NCI-H446 treated with DMSO at 0.1 percent for 48 hours (cell line): Measurements from ENCODE around the gene TENT5C.

ENCODE experiments used
- DNase-seq: peaks from one replicate; lab custom pipeline; 2025; lab: John Stamatoyannopoulos, UW

Gene TENT5C

DNA sequence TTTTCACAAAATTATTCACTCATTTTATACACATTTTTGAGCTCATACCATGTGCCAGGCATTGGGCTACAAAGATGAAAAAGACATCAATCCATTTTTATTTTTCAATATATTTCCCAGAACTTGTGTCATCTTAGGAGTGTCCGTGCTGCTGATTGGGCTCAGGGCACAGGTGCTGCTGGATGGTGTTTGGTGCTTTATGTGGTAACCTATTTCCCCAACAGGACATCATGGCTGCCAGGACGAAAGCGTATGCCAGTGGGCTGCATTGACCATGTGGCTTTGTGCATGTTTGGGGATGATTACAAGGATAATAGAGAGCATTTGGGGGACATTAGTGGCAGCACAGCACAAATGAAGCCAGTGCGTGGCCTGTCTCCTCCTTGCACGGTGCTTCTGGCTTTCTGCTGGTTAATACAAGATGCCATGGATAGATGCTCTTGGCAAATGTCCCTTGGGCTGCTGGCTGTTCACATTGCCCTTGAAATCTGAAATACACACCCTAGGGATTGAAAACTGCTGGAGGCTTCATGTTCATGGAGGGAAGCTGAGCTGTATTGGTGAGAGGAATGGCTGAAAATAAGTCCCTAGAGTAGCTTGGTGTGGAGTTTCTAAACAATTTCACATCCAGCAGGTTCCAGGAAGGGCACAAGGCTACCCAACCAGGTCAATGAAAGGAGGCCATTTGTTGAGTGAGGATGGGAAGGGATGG, 52.3 kb downstream of the TENT5C start:
- no peak for DNase-seq

DNA sequence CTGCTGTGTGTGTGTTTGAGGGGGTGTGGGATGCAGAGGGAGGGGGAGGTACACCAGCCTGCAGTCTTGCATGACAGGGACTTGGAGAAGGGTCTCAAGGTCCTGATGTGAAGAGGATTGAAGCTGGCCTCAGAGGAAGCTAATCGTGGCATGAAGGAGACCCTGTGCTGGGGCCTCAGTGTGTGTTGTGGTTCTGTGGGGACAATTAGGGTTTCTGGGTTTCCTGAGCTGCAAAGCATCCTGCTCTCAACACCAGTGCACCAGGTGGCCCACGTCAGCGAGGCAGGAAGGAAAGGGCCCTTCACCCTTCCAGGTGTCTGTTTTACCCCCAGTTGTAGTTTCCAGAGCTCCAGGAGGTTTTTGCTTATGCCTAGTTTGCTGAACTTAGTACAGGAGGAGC, 52.8 kb downstream of the TENT5C start:
- DNase-seq, result no peak

DNA sequence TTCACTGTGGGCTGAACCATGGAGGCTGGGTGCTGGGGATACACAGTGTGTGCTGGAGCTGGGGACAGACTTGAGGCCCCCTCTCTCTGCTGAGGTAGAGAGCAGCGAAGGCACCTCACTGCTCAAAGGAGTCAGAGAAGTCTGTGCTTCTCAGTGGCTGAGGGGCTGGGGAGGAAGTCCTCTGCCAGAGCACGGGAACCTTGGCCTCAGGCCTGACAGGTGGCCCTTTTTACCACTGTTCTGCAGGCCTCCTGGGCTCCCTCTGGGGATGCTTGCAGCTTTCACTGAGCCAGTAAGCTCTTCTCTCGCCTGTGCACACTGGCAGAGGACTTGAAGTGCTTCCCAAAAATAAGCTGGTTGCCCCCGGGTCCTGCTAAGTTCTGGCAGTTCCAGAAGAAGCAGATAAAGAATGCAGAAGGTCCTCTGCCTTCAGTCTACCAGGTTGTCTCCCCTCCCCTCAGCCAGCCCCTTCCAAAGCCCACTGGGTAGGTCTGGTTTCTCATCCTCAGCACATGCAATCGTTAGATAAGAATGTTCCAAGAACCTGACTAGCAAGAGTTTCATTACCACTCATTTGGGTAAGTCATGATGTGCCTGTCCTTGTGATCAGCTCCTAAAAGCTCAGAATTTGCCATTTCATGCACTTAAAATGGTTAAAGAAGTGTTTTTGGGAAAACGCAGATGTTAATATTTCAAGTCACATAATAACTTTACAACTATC, 53.9 kb downstream of the TENT5C start:
- DNase-seq, result no peak

DNA sequence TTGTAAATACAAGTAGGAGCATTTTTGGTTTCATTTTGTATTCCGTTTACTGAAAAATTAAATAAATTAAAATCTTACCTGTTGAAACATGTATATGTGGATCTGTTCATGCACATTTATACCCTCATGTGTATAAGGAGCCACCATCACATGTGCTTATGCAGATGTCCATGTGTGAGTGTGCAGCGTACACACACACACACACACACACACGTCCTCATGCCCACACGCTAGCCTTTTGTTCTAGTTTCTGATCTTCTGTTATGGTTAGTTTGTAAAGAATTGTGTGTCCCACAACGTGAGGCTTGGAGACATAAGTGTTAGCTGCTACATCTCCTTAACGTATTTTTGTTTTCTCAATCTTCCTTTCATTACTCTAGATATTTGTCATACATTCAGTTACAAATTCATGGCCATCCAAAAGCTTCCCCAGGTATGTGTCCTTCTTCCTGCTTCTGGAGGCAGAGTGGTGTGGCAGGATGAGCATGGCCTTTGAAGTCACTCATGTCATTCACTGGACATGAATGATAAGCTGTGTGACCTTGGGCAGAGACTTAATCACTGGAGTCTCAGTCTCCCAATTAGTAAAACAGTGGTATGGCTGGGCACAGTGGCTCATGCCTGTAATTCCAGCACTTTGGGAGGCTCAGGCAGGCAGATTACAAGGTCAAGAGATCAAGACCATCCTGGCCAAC, 54.6 kb downstream of the TENT5C start:
- no peak for DNase-seq

DNA sequence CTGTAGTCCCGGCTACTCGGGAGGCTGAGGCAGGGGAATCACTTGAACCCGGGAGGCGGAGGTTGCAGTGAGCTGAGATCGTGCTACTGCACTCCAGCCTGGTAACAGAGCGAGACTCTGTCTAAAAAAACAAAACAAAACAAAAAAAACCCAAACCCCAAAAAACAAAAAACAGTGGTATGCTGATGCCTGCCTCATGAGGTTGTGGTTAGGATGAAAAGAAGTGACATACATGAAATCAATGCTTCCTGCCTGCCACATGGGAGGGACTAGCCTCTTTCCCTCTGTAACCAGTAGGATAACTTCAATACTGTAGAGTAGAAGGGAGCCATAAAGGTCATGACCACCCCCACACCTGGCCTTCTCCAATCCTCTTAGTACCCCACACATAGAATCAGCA, 55.2 kb downstream of the TENT5C start:
- no peak for DNase-seq

DNA sequence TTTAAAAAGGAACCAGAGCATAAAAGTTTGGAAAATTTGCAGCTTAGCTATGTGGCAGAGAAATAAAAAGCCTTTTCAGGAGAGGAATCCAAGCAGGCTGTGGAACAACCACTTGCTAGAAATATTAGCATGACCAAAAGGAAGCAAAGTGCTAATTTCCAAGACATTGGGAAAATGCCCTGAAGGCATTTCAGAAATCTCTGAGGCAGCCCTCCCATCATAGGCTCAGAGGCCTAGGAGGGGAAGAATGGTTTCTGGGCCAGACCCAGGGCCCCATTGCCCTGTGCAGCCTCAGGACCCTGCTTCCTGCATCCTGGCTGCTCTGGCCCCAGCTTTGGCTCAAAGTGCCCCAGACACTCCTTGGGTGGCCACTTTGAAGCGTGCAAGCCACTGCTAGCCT, 56.8 kb downstream of the TENT5C start:
- DNase-seq, result no peak

DNA sequence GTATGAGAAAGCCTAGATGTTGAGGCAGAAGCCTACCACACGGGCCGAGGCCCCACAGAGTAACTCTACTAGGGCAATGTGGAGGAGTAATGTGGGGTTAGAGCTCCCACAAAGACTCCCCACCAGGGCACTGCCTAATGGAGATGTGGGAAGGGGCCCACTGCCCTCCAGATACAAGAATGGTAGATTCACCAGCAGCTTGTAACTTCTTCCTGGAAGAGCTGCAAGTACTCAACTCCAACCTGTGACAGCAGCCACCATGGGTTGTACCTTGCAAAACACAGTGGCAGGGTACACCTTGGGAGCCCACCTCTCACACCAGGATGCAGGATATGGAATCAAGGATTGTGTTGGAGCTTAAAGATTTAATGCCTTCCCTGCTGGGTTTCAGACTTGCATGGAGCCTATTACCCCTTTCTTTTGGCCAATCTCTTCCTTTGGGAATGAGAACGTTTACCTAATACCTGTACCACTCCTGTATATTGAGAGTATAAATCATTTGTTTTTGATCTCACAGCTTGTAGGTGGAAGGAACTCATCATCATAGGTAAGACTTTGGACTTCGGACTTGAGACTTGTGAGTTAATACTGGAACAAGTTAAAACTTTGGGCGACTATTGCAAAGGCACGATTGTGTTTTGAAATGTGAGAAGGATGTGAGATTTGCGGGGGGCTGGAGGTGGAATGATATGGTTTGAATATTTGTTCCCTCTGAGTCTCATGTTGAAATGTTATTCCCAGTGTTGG, 57.5 kb downstream of the TENT5C start:
- DNase-seq, result no peak

DNA sequence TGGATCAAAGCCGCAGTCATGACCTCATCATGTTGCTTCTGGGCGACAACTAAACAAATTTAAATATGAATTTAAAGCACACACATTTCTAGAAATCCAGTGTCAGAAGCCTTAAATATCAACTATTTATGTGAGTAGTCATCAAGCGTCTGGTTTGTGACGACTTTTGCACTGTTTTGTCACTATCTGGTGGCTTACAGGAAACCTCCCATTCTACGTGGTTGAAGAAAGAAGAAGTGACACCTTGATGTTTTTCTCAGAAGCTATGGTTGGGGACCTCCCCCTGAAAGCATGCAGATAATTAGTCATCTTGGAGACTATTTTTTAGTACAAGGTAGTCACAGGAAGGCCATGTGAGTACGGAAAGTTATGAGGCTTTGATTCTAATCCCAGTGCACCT, 58.5 kb downstream of the TENT5C start:
- DNase-seq, result no peak

DNA sequence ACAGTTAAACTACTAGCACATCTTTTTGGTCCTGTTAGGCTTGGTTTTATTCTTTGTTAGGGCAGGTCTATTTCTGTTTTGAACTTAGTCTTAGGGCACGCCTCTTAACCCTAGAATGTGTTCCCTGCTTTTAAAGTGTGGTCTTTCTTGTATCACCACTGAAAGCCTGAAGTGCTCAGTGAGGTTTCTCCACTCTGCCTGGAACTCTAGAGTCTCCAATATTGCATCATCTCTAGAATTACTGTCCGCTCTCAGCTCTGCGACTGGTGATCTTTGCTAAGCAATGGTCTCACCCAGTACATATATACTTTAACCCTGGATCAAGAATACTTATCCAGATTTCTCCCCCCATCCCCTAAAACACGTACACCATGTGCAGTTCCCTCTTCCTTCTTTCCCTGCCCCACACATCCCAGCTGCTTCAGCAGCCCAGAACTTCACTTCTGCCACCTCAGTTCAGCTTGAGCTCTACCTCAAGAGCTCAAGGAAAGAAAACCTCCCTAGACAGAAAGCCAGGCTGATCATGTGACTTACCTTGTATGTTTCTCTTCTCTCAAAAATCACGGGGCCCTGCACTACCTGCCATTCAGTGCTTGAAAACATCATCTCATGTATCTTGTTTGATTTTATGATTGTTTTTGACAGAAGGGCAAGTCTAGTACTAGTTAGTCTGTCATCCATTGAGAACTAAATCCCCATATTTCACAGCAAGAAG, 59.9 kb downstream of the TENT5C start:
- DNase-seq, result no peak

DNA sequence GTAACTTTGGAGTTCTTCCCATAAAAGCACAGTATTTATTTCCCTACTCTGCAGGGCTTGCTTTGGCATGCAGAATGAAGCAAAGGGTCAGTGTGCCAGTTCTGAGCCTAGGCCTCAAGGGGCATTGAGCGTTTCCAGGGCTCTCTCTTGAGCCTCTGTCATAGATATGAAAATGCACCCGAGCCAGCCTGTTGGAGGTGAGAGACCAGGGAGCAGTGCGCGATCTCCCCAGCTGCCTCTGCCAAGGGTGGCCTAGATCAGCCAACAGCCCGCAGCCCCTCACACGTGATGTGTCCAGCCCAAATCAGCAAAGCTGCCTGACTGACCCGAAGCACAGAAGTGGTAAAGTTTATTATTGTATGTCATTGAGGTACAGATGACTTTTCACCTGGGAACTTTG, 63.7 kb downstream of the TENT5C start:
- no peak for DNase-seq

DNA sequence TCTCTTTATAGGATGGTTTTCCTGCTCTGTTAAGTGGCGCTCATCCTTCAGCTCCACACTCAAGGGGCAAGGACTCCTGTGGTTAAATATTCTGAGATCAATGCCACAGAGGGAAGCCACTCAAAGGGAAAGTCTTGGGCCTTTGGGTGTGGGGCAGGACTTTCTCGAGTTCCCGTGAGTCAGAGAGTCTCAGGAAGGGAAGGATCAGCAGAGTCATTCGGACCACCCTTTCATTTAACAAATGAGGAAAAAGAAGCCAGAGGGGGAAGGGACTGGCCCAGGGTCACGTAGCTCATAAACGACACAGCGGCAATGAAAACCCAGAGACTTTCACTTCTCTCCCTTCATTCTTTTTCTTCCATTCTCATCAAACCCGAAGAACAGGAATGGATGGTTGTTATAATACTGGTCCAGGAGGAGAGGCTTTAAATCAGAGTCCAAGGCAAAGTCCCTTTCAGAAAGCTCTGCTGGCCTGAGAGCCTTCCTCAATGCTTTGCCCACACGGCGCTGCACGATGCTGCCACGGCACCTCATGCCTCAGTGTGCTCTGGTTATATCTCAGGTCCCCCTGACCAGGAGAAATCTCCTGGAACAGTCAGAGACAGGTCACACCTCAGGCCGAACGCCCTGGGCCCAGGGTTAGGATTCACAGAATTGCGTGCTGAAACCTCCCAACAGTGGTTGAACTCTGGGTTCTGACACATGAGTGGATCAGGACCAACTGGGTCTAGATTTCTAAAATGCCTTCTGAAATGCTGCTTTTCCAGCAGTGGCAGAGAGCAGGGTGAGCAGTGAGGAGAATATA, 65.3 kb downstream of the TENT5C start:
- DNase-seq, result no peak

DNA sequence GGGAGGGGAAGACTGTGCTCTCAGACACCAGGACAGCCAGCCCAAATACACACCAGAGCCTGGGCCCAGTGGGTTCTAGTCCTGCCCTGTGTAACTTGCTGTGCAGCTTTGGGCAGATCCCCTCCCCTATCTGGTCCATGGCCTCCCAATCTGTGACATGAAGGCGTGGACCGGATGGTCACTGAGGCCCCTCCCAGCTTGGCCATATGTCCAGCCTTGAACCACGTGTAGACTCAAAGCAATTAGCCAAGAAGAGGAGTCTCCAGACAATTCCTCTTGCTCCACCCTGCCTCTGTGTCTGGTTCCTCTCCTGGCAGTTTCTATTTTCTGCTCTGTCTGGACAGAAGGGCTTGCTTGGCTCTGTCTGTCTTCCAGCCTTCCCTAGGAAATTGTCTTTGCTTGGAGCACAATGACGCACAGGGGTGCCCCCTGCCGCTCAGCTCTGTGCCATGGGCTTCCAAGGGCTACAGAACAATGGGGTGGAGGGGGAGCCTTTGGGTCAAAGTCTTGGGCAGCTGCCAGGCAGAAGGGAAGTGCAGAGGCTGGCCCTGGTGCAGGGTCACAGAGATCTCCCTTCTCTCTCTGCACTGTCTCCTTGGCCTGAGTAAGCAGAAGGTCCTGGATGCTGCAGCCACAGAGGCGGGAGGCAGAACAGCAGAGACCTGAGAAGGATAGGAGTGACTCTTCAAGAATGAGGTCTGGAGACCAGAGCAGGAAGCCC, 66.1 kb downstream of the TENT5C start:
- no peak for DNase-seq

DNA sequence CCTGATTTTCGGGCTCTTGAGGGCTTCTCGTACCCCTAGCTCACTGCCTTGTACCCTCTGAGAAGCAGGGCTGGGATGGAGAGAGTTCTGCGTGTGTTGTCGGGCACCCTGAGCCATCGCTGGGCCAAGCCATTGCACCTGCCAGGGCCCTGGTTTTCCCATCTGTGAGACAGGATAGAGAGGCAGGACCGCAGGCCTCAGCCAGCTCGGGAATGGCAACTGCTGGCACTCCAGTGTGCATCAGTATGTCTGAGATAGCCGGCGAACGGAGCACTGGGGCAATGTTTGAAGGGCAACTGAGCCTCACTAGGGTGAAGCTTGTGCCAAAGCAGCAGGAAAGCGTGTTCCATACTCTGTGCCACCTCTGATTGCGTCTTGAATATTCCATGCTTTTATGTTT, 66.9 kb downstream of the TENT5C start:
- no peak for DNase-seq

DNA sequence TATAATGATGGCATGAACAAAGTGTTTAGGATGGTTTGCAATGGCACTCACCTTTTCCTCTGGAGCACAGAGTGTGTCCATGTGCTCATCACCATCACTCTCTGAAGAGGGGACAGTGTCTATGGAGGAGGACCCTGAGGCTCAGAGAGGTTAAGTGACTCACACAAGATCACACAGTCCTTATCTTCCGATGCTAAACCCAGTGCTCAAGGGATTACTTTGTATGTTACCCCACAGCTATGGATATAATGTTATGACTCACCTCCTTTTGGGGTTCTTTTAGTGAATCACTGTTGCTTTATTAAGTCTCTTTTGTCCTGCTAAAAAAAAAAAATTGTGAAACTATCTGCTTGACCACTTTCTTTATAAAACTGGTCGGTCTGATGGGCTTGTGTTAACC, 67.6 kb downstream of the TENT5C start:
- no peak for DNase-seq

DNA sequence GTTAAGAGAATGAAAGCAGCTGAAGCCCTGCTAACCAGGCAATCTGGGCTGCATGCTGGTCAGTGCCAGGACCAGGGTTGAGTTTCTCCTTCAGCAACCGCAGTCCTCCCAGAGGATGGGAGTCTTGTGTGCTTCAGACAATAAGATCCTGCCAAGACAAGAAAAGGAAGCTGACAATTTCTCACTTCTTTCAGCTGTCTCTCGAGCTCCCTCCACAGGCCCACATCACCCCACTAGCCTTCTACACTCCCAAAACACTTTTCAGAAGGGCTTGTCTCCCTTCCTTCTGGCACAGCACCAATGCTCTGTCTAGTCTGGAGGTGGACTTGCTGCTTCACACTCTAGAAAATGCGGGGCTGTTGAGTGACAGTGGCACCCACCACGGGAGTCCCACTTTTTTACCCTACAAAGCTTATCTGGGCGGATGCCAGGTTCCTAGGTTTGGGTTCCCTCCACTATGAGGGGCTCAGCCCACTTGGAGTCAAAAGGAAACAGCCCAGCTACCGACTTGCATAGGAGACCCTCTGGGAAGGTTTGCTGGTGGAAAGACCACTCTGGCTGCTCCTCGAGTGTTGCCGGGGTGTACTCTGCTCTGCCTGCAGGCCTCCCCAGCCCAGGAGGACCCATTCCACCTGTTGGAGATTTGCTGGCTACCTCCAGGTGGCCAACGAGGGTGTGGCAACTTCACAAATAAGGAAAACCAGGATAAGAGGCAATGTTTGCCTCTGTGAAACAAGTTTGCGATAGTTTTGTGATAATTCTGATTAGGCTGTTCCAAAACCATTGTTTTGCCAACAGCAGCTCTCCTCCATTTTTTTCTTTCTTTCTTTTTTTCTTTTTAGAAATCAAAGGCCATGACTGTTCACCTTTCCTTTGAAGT, 68.9 kb downstream of the TENT5C start:
- DNase-seq, result no peak

DNA sequence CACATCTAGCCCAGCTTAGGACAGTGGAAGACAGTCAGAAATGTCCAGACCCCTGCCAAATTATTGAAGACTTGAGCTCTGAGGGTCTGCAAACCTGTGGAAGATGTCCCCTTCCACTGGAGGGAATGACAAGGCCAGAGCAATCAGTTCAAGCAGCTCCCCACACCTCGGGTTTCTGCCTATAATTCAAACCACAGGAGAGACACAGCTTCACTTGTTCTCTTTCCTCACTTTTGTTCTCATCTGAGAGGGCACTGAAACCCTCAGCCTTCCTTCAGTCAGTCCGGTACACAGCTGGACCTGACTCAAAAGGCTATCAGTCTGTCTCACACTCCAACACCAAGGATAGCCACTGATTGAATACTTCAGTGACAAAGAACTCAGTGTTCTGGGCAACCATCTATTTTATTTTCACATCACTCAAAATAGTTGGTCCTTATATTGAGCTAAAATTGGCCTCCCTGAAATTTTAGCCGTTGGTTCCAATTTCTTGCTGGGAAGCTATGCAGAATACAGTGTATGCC, 70.1 kb downstream of the TENT5C start:
- no peak for DNase-seq

DNA sequence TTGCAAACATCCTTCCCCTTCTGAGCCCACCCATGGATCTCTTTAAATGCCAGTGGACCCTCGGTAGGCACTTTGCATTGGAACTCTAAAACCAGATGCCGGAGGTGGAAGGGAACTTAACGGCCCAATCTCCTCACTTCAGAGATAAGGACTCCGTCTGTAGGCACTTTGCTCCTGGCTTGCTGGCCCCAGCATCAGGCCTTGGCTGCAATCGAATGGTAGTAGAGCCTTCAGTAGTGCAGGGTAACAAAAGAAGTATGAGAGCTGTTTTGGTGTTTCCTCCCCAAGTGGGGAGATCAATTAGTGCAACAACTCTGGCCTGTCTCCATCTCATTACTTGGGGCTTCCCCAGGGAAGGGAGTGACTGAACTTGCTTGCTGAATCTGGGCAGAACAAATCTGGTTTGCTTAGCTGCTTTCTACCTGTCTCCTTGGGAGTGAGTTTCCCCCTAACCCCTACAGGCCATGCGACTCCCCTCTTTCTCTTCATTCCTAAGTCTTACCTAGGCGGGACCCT, 70.8 kb downstream of the TENT5C start:
- DNase-seq, result no peak
